Endodermal cell (in vitro differentiated cells): Measurements from ENCODE around the gene SOS1. TPM values are rescaled to one million over a fixed set of nuclear protein-coding genes. Genes with fewer than 3 reads are reported as not detected.
A peak's percentile ranks its signal among the peaks of the same experiment; 100 is the strongest.

ENCODE experiments used
- DNase-seq: peaks from one replicate; pipeline ENCODE4 v3.0.0-alpha.2; 2017
- H3K27ac ChIP-seq: 2 replicates; pipeline ENCODE4 v1.5.1; 2013; ENCODE audit warnings: mild to moderate bottlenecking, low read depth, low read length, moderate library complexity
- H3K27me3 ChIP-seq: 2 replicates; pipeline ENCODE4 v1.6.1; 2013; ENCODE audit warnings: mild to moderate bottlenecking, low read length, moderate library complexity; ENCODE audit not compliant: insufficient read depth, control insufficient read depth, poor library complexity, severe bottlenecking
- H3K36me3 ChIP-seq: 2 replicates; pipeline ENCODE4 v1.7.0; 2013; ENCODE audit warnings: mild to moderate bottlenecking, low read length, moderate library complexity; ENCODE audit not compliant: control insufficient read depth, insufficient read depth
- H3K4me1 ChIP-seq: one replicate; pipeline ENCODE4 v1.7.0; 2013; ENCODE audit warnings: low read length; ENCODE audit not compliant: control insufficient read depth, insufficient read depth
- H3K4me3 ChIP-seq: 2 replicates; pipeline ENCODE4 v1.5.1; 2013; ENCODE audit warnings: mild to moderate bottlenecking, low read length, moderate library complexity
- H3K9ac ChIP-seq: 2 replicates; pipeline ENCODE4 v1.6.1; 2013; ENCODE audit warnings: mild to moderate bottlenecking, low read length, moderate library complexity; ENCODE audit not compliant: poor library complexity, severe bottlenecking; ENCODE audit errors: extremely low read depth
- H3K9me3 ChIP-seq: 2 replicates; pipeline ENCODE4 v1.6.1; 2013; ENCODE audit warnings: mild to moderate bottlenecking, low read length, moderate library complexity; ENCODE audit not compliant: control insufficient read depth
- H3K27ac Mint-ChIP-seq: 2 replicates; pipeline ENCODE4 v1.8.0; 2020; ENCODE audit warnings: mixed read lengths
- H3K27me3 Mint-ChIP-seq: 2 replicates; pipeline ENCODE4 v1.8.0; 2021; ENCODE audit warnings: mild to moderate bottlenecking, mixed read lengths; ENCODE audit not compliant: insufficient read depth
- H3K36me3 Mint-ChIP-seq: 2 replicates; pipeline ENCODE4 v1.8.0; 2020; ENCODE audit warnings: low read depth, mixed read lengths
- H3K4me1 Mint-ChIP-seq: 2 replicates; pipeline ENCODE4 v1.8.0; 2020; ENCODE audit warnings: mixed read lengths
- H3K4me3 Mint-ChIP-seq: 2 replicates; pipeline ENCODE4 v1.8.0; 2020; ENCODE audit warnings: mild to moderate bottlenecking, moderate library complexity, mixed read lengths
- H3K9me3 Mint-ChIP-seq: 2 replicates; pipeline ENCODE4 v1.8.0; 2020; ENCODE audit warnings: mild to moderate bottlenecking, mixed read lengths
- WGBS, 2 experiments: methylation state at CpG; one replicate each; pipeline versions ENCODE4 v1.1.5 to v1.1.7; 2013; ENCODE audit warnings: missing lambda C conversion rate in 2 of 2, mixed read lengths in 1 of 2; ENCODE audit not compliant: insufficient coverage in 1 of 2, insufficient read length in 1 of 2; 5-methylcytosine and 5-hydroxymethylcytosine counted together
- total RNA-seq, 2 donors: library from RNA; stranded (reverse); fragmentation: NEBNext Ultra II Directional in 1 of 2; extraction: Animal tissue kit (Norgen Biotek cat#: 25700) in 1 of 2; gene quantifications; 2 replicates in 1 of 2; 3 replicates in 1 of 2; pipeline ENCODE4 v1.2.1, GENCODE V29; 2021
- TF ChIP-seq, protein P1 (sequence below): fragments of 200-600 bp; sonication (generic); conservative IDR thresholded peaks from 2 replicates; pipeline ENCODE4 v1.5.0; 2021; ENCODE audit warnings: antibody characterized with exemption, mild to moderate bottlenecking

Gene SOS1
- total RNA-seq, 2 donors from 2014 or later, result 34.0 to 39.0 TPM

DNA sequence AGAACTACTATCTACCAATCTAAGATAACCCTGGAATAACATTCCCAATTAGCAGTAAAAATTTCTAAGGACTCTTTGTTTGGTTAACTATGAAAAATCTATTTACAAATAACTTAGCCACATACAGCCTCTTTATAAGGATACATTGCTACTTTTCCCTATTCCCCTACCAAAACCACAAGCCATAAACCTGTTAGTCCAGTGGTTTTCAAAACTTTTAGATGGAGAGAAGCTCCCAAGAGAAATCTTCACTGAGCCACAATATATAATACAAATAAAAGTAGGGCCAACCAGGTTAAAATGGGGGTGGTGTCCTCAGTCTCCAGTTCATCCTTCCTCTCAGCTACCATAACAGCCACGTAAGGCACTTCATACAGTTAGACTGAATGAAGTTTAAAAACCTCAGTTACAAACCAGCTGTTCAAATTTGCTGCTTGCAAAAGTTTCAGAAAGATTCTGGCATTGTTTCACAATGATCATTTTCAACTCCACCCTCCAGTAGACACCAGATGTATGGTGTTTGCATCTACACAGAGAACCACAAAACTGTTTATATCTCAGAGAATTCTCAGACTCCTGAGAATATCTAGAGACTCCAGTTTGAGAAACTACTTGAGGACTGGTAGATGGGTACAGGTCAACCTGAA lies 26.0 kb downstream of the SOS1 start:
- H3K4me3 Mint-ChIP-seq, result no peak overlapping the region
- TF ChIP-seq, protein P1, sequence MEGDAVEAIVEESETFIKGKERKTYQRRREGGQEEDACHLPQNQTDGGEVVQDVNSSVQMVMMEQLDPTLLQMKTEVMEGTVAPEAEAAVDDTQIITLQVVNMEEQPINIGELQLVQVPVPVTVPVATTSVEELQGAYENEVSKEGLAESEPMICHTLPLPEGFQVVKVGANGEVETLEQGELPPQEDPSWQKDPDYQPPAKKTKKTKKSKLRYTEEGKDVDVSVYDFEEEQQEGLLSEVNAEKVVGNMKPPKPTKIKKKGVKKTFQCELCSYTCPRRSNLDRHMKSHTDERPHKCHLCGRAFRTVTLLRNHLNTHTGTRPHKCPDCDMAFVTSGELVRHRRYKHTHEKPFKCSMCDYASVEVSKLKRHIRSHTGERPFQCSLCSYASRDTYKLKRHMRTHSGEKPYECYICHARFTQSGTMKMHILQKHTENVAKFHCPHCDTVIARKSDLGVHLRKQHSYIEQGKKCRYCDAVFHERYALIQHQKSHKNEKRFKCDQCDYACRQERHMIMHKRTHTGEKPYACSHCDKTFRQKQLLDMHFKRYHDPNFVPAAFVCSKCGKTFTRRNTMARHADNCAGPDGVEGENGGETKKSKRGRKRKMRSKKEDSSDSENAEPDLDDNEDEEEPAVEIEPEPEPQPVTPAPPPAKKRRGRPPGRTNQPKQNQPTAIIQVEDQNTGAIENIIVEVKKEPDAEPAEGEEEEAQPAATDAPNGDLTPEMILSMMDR, result no peak
- WGBS, 2 experiments, result 97 to 100% methylated on average over 1 of the region's 1 CpG

GRCh38 chr2:39093218-39093898 lies 27.5 kb downstream of the SOS1 start:
- H3K4me1 Mint-ChIP-seq, result peaks cover 8% of the 10 kb centered on the region
- WGBS, 2 experiments, result 88 to 92% methylated on average over 1 to 3 of the region's 3 CpGs
- H3K4me3 ChIP-seq, result no peak overlapping the region
- no peak overlapping the region for H3K9ac ChIP-seq
- no peak overlapping the region for H3K27ac ChIP-seq
- no peak overlapping the region for H3K4me3 Mint-ChIP-seq
- DNase-seq, result no peak
- TF ChIP-seq, protein P1, result no peak
- H3K36me3 Mint-ChIP-seq, result peaks cover 15% of the 10 kb centered on the region
- H3K27me3 Mint-ChIP-seq, result no peaks in the 10 kb centered on the region
- no peaks in the 10 kb centered on the region for H3K9me3 ChIP-seq
- H3K36me3 ChIP-seq, result no peaks in the 10 kb centered on the region
- no peaks in the 10 kb centered on the region for H3K4me1 ChIP-seq
- H3K27ac Mint-ChIP-seq, result no peak overlapping the region
- H3K27me3 ChIP-seq, result no peaks in the 10 kb centered on the region
- no peaks in the 10 kb centered on the region for H3K9me3 Mint-ChIP-seq

More for the DNA sequence above, 26.0 kb downstream of the SOS1 start:
- Mint-ChIP-seq H3K4me1 (peaks cover 8% of the 10 kb centered on the region), H3K27ac (no peak overlapping the region), H3K36me3 (peaks cover 12% of the 10 kb centered on the region), H3K27me3 (no peaks in the 10 kb centered on the region), H3K9me3 (no peaks in the 10 kb centered on the region)
- no peak overlapping the region for H3K27ac ChIP-seq
- DNase-seq, result no peak
- no peaks in the 10 kb centered on the region for H3K4me1 ChIP-seq
- H3K4me3 ChIP-seq, result no peak overlapping the region
- no peaks in the 10 kb centered on the region for H3K36me3 ChIP-seq
- H3K27me3 ChIP-seq, result no peaks in the 10 kb centered on the region
- no peaks in the 10 kb centered on the region for H3K9me3 ChIP-seq
- H3K9ac ChIP-seq, result no peak overlapping the region

DNA sequence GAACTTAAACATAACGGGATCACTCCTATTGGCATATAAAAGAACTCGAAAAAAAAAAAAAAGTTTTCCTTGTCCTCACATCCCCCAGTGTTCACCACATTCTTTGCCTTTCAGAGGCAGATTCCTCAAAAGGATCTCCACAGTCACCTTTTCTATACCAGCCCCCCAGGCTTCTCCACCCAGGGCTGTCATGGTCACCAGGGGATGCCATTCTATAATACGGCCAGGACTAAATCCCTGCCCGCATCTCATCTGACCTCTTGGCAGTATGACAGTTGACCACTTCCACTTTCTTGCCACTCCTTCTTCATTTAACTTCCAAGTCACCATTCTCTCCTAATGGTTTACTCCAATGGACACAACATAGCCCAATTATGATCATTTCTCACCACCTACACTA lies 29.3 kb downstream of the SOS1 start:
- Mint-ChIP-seq H3K27ac (peak overlapping the region; percentile 67), H3K9me3 (no peaks in the 10 kb centered on the region)

More for the DNA sequence above, 29.3 kb downstream of the SOS1 start:
- no peak overlapping the region for H3K9ac ChIP-seq
- H3K27me3 ChIP-seq, result no peaks in the 10 kb centered on the region
- peaks cover 20% of the 10 kb centered on the region for H3K36me3 Mint-ChIP-seq
- H3K4me1 ChIP-seq, result no peaks in the 10 kb centered on the region
- H3K27me3 Mint-ChIP-seq, result no peaks in the 10 kb centered on the region
- H3K4me3 ChIP-seq, result no peak overlapping the region
- TF ChIP-seq, protein P1, result no peak
- no peak for DNase-seq
- WGBS, 2 experiments, result 67 to 91% methylated on average over 4 of the region's 4 CpGs
- no peak overlapping the region for H3K27ac ChIP-seq
- no peaks in the 10 kb centered on the region for H3K9me3 ChIP-seq
- H3K36me3 ChIP-seq, result no peaks in the 10 kb centered on the region
- peaks cover 8% of the 10 kb centered on the region for H3K4me1 Mint-ChIP-seq
- H3K4me3 Mint-ChIP-seq, result no peak overlapping the region
